ENCODE results near the gene CACUL1. TPM values are rescaled to one million over a fixed set of nuclear protein-coding genes. Genes with fewer than 3 reads are reported as not detected.

The CACUL1 gene
- total and polyA plus RNA-seq, 2 of the 13 experiments (the other 11 are each of a cell fraction or from before 2014, with no cell fraction given): 14.2 to 31.0 TPM

DNA sequence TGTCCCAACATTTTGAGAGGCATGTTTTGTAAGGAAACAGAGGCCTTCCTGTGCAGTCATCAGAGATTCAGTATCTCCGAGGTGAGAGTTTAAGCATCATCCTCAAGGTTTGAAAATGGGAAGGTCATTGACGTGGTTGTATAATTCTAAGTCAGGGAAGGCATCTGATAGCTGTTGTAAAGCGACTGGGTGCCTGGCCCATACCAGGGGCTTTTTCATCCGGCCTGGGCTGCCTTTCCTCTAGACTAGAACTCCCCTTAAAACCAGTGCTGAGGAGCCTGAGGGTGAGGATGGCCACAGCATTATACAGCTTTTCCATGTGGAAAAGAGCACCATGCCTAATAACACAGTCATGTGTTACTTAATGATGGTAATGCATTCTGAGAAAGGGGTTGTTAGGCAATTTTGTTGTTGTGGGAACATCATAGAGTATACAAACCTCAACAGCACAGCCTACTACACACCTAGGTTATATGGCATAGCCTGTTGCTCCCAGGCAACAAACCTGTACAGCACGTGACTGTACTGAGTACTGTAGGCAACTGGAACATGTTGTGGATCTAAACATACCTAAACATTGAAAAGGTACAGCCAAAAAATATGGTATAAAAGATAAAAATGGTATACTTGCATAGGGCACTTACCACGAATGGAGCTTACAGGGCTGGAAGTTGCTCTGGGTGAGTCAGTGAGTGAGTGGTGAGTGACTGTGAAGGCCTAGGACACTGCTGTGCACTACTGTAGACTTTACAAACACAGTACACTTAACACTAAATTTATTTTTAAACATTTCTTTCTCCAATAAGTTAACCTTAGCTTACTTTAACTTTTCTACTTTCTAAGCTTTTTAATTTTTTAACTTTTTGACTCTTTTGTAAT is 13.5 kb upstream of the CACUL1 start:
- no peak for FAIRE-seq
- H2AFZ ChIP-seq (ENCODE audit: low read length): no peak overlapping the region
- WGBS (ENCODE audit: low lambda C conversion rate): 31% methylated on average over 6 of the region's 6 CpGs

GRCh38 chr10:118767297-118768040 is 12.7 kb upstream of the CACUL1 start:
- in situ Hi-C loops (cut with HindIII; ENCODE audit: extremely low pct_ligation_motif_present, low pct_unique_long_range_greater_than_20kb) (no loop called here), intact Hi-C loops (cut with micrococcal nuclease; ENCODE audit: unreplicated experiment) (no loop called here)
- no peak for FAIRE-seq
- Histone ChIP-seq H3K9ac (ENCODE audit: insufficient read depth, low read depth, low read length) (no peak overlapping the region), H3K4me2 (ENCODE audit: low read depth, low read length) (no peak overlapping the region), H4K20me1 (ENCODE audit: insufficient read depth, low read length) (no peaks in the 10 kb centered on the region), H2AFZ (ENCODE audit: low read length) (no peak overlapping the region), H3K27me3 (ENCODE audit: control insufficient read depth in 1 of 2, insufficient read depth in 2 of 2, low read length in 2 of 2) (no peaks in the 10 kb centered on the region), H3K27ac (ENCODE audit: extremely low read length, insufficient read depth, low read length) (no peak overlapping the region), H3K9me3 (ENCODE audit: low read length) (no peaks in the 10 kb centered on the region), H3K36me3 (replicated peaks in 1 of 2; ENCODE audit: control insufficient read depth in 1 of 2, insufficient read depth in 2 of 2, low read length in 2 of 2) (no peaks in the 10 kb centered on the region), H3K79me2 (ENCODE audit: insufficient read depth, low read length) (no peaks in the 10 kb centered on the region), H3K4me3 (replicated peaks in 1 of 3; ENCODE audit: insufficient read depth in 1 of 3, low read depth in 2 of 3, low read length in 3 of 3) (no peak overlapping the region), H3K4me1 (ENCODE audit: insufficient read depth, low read length) (peaks cover 31% of the 10 kb centered on the region)
- POLR2A ChIA-PET: no interaction called here
- no peak for DNase-seq (ENCODE audit: low spot score)
- CTCF ChIA-PET (ENCODE audit: low intra/inter-chr PET ratio, low total read pairs): no interaction called here
- 51% methylated on average over 6 of the region's 6 CpGs for WGBS (ENCODE audit: low lambda C conversion rate)
- BruUV-seq (replicated peaks): no TSS peak
- ATAC-seq: no peak
- TF ChIP-seq SMC3 (IDR thresholded peaks at IDR 0.05; ENCODE audit: low read length) (no peak), ZNF775 (CRISPR knock-in tag; IDR thresholded peaks at IDR 0.05; ENCODE audit: borderline replicate concordance) (no peak), AGO2 (optimal IDR thresholded peaks at IDR 0.05; ENCODE audit: low read depth, low read length) (no peak), ZNF142 (CRISPR knock-in tag; IDR thresholded peaks at IDR 0.05) (no peak), SETDB1 (CRISPR knock-in tag; IDR thresholded peaks at IDR 0.05; ENCODE audit: borderline replicate concordance) (no peak), NCOR1 (IDR thresholded peaks at IDR 0.05; ENCODE audit: borderline replicate concordance, low read length) (no peak)
- TF ChIP-seq, protein P1, sequence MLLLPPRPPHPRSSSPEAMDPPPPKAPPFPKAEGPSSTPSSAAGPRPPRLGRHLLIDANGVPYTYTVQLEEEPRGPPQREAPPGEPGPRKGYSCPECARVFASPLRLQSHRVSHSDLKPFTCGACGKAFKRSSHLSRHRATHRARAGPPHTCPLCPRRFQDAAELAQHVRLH (CRISPR knock-in tag; IDR thresholded peaks at IDR 0.05; ENCODE audit: borderline replicate concordance, low read depth): no peak

More for the DNA sequence above, 13.5 kb upstream of the CACUL1 start:
- POLR2A ChIA-PET: interaction anchor here (1.5 kb wide), 1 partner anchor 13 kb away, joined by 5 read pairs; the partner anchor contains the start of gene CACUL1
- DNase-seq (ENCODE audit: low spot score): no peak
- in situ Hi-C loops (cut with HindIII; ENCODE audit: extremely low pct_ligation_motif_present, low pct_unique_long_range_greater_than_20kb) (no loop called here), intact Hi-C loops (cut with micrococcal nuclease; ENCODE audit: unreplicated experiment) (no loop called here)
- TF ChIP-seq ZSCAN25 (CRISPR knock-in tag; IDR thresholded peaks at IDR 0.05) (no peak), ZNF747 (CRISPR knock-in tag; IDR thresholded peaks at IDR 0.05; ENCODE audit: borderline replicate concordance) (no peak), ZFAT (CRISPR knock-in tag; conservative IDR thresholded peaks at IDR 0.05) (no peak), TSC22D2 (CRISPR knock-in tag; IDR thresholded peaks at IDR 0.05; ENCODE audit: borderline replicate concordance) (no peak), TAF1 (CRISPR knock-in tag; IDR thresholded peaks at IDR 0.05) (no peak), SRSF4 (IDR thresholded peaks at IDR 0.05; ENCODE audit: low read depth, low read length, poor library complexity, severe bottlenecking) (no peak), ARHGAP35 (CRISPR knock-in tag; IDR thresholded peaks at IDR 0.05; ENCODE audit: borderline replicate concordance) (no peak), ZNF224 (CRISPR knock-in tag; IDR thresholded peaks at IDR 0.05) (no peak)
- Histone ChIP-seq H3K36me3 (replicated peaks in 1 of 2; ENCODE audit: control insufficient read depth in 1 of 2, insufficient read depth in 2 of 2, low read length in 2 of 2) (no peaks in the 10 kb centered on the region), H3K27ac (ENCODE audit: extremely low read length, insufficient read depth, low read length) (no peak overlapping the region), H3K4me1 (ENCODE audit: insufficient read depth, low read length) (peaks cover 24% of the 10 kb centered on the region), H3K4me2 (ENCODE audit: low read depth, low read length) (no peak overlapping the region), H3K79me2 (ENCODE audit: insufficient read depth, low read length) (no peaks in the 10 kb centered on the region), H3K9ac (ENCODE audit: insufficient read depth, low read depth, low read length) (no peak overlapping the region), H3K4me3 (replicated peaks in 1 of 3; ENCODE audit: insufficient read depth in 1 of 3, low read depth in 2 of 3, low read length in 3 of 3) (no peak overlapping the region), H3K27me3 (ENCODE audit: control insufficient read depth in 1 of 2, insufficient read depth in 2 of 2, low read length in 2 of 2) (no peaks in the 10 kb centered on the region), H4K20me1 (ENCODE audit: insufficient read depth, low read length) (no peaks in the 10 kb centered on the region), H3K9me3 (ENCODE audit: low read length) (no peaks in the 10 kb centered on the region)
- no TSS peak for BruUV-seq (replicated peaks)
- CTCF ChIA-PET (ENCODE audit: low intra/inter-chr PET ratio, low total read pairs): no interaction called here
- ATAC-seq: no peak; the same call in 2 of the 3 replicates

Measured in HepG2 (cell line).